GM08714 (cell line): ENCODE data around the gene EBI3.
"Not testable (repeated sequence)": the region's sequence is repeated elsewhere in the genome, so short reads cannot be mapped to it uniquely, and the experiment has no call there.

Experiments
- H3K4me3 ChIP-seq: fragments of 200-500 bp; sonication (Bioruptor generic); 2 replicates; pipeline ENCODE4 v1.5.1; 2014; ENCODE audit warnings: mild to moderate bottlenecking, low read length, inconsistent platforms
- ZNF274 ChIP-seq: IDR thresholded peaks from 2 replicates; pipeline ENCODE4 v1.6.1; 2012; ENCODE audit warnings: mild to moderate bottlenecking, low read depth, low read length

The EBI3 gene

DNA sequence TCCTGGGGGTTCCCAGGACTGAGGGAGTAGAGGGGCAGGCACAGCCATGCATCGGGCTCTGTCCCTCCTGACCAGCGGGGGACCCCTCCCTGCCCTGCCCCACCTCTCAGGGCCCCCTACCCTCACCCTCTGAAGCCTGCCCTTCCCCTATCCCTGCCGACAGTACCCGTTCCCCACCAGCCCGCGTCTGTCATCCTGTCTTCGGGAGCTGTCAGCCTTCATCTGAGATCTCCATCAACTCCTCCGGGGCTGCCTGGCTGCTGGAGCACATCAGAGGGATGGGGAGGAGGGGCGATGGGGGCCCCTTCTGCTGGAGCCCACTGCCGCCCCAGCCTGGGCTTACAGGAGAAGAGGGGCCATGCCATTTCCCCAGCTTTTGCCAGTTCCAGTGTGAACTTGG lies 43.6 kb downstream of the EBI3 start:
- TF ChIP-seq ZNF274 = no peak

GRCh38 chr19:4274321-4274686 lies 45.0 kb downstream of the EBI3 start:
- not testable (repeated sequence) for H3K4me3 ChIP-seq

More for the DNA sequence above, 43.6 kb downstream of the EBI3 start:
- no peak overlapping the region for H3K4me3 ChIP-seq

DNA sequence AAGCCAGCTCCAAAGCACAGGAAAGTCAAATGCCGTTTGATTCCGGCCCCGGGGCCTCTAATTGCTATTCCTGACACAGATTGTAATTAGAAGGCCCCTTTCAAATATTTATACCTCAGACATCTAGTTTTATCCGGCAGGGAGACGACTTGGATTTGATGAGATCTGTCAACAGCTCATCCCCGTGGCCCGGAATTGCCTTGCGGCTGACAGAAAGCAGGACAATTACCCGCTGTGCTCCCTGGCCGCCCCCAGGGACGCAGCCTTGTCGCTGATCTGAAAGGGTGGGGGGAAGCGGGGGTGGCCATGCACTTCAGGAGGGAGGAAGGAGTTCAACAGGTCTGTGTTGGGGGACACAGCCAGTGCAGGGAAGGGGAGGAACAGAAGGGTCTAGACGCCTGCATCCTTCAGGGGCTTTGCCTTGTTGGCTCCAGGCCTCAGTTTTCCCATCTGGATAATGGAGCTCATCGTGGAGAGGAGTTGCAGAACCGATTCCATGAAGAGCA lies 47.9 kb downstream of the EBI3 start:
- no peak for TF ChIP-seq ZNF274
- no peak overlapping the region for H3K4me3 ChIP-seq

- H3K4me3 ChIP-seq = no peak overlapping the region
- TF ChIP-seq ZNF274 = no peak
Observed at GRCh38 chr19:4278010-4278409, 48.7 kb downstream of the EBI3 start.

DNA sequence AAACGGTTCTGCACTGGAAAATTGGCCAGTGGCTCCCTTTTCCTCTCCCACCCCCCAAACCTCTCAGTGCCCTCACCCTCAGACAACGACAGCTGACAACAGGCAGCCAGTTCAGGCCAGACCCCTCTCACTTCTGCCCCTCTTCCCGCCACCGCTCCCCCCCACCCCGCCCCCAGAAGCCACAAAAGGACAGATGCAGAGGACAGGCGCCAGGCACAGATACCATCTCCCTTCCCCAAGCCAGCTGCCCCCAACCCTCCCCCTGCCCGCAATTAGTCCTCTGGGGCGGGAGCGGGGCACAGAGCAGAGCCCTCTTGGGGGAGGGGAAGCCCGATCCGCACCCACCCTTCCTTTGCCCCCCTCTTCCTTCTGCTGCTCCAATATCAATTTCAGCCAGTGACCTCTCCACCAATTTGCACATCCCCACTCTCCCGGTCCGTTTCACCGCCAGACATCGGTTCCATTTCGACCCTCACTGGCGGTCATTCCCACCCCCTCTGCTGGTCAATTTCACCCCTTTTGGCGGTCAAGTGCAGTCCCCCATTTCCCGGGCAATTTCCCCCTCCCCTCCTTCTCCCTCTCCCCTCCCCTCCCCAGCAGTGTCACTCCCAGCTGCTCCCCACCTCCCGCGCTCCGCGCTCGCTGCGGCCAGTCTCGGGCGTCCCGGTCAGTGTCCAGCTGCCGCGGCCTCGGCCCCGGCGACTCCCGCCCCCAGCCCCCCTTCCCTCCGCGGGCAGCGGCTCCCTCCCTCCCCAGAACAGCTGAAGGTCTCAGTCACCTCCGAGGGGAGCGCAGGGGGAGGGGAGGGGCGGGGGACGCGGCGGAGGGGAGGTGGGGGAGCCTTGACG lies 49.3 kb downstream of the EBI3 start, which contains the start of gene SHD:
Gene SHD (plus strand): TSS at position 848 of the 848 bp plus-strand sequence. CDS start 798 bp downstream, outside the sequence.
- no peak within 1 kb of the TSS for H3K4me3 ChIP-seq
- no peak for TF ChIP-seq ZNF274

DNA sequence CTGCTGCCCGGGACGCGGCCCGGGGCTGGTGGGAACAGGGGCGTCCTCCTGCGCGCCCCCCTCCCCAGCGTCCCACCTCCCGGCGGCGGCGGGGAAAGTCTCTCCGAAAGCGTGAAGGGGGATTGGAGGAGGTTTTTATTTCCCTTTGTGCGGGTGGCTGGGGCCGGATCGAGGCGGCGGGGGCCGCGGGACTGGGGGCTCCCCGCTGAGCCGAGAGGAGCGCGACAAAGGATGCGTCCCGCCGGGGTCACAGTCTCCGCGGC lies 49.9 kb downstream of the EBI3 start:
- TF ChIP-seq ZNF274 = no peak
- H3K4me3 ChIP-seq = no peak overlapping the region

- TF ChIP-seq ZNF274 = no peak
- H3K4me3 ChIP-seq = no peak overlapping the region
Observed at GRCh38 chr19:4279530-4280422, 50.5 kb downstream of the EBI3 start.

GRCh38 chr19:4284176-4284958 lies 55.0 kb downstream of the EBI3 start:
- H3K4me3 ChIP-seq = no peak overlapping the region
- no peak for TF ChIP-seq ZNF274

- TF ChIP-seq ZNF274 = no peak
- no peak overlapping the region for H3K4me3 ChIP-seq
Observed at GRCh38 chr19:4284974-4285373, 55.7 kb downstream of the EBI3 start.

DNA sequence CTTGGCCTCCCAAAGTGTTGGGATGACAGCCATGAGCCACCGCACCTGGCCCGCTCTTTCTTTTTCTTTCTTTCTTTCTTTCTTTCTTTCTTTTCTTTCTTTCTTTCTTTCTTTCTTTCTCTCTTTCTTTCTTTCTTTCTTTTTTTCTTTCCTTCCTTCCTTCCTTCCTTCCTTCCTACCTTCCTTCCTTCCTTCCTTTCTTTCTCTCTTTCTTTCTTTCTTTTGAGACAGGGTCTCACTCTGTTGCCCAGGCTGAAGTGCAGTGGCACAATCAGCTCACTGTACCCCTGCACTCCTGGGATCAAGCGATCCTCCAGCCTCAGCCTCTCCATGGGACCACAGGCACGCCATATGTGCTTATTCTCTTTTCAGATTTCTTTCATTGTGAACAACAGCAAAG lies 56.8 kb downstream of the EBI3 start:
- H3K4me3 ChIP-seq = not testable (repeated sequence)
